ENCODE data around the gene SHISA9.

Gene SHISA9

DNA sequence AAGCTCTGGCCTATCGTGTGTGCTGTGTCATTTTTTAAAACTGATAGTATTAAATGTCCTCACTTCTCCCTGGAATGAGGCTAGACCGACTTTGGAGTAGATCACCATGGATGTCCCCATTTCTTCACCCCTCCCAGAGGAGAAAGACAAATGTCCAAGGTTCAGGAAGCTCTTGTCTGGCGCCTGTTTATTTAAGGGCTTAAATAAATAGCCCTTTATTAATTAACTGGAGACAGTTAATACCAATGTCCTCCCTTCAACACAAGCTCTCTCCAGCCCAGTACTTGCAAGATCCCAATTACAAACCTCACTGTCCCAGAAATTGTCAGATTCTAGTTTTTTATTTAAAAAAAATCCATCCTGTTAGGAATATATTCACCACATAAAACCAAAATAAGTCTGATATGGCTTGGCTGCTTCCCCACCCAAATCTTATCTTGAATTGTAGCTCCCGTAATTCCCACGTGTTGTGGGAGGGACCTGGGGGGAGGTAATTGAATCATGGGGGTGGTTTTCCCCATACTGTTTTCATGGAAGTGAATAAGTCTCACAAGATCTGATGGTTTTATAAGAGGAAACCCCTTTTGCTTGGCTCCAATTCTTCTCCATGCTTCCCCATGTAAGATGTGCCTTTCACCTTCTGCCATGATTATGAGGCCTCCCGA is 344.4 kb downstream of the SHISA9 start:
- H3K4me1 ChIP-seq: no peaks in the 10 kb centered on the region
- no peaks in the 10 kb centered on the region for H3K36me3 ChIP-seq
- no peaks in the 10 kb centered on the region; the same call in 1 of the 2 replicates for H3K9me3 ChIP-seq
- no peak for DNase-seq
- TF ChIP-seq, protein P1, sequence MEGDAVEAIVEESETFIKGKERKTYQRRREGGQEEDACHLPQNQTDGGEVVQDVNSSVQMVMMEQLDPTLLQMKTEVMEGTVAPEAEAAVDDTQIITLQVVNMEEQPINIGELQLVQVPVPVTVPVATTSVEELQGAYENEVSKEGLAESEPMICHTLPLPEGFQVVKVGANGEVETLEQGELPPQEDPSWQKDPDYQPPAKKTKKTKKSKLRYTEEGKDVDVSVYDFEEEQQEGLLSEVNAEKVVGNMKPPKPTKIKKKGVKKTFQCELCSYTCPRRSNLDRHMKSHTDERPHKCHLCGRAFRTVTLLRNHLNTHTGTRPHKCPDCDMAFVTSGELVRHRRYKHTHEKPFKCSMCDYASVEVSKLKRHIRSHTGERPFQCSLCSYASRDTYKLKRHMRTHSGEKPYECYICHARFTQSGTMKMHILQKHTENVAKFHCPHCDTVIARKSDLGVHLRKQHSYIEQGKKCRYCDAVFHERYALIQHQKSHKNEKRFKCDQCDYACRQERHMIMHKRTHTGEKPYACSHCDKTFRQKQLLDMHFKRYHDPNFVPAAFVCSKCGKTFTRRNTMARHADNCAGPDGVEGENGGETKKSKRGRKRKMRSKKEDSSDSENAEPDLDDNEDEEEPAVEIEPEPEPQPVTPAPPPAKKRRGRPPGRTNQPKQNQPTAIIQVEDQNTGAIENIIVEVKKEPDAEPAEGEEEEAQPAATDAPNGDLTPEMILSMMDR (IDR thresholded peaks at IDR 0.05; ENCODE audit: low read depth, low read length): no peak
- H3K27me3 ChIP-seq: no peaks in the 10 kb centered on the region
- no peak overlapping the region for H3K4me3 ChIP-seq (ENCODE audit: low read depth, low read length)

DNA sequence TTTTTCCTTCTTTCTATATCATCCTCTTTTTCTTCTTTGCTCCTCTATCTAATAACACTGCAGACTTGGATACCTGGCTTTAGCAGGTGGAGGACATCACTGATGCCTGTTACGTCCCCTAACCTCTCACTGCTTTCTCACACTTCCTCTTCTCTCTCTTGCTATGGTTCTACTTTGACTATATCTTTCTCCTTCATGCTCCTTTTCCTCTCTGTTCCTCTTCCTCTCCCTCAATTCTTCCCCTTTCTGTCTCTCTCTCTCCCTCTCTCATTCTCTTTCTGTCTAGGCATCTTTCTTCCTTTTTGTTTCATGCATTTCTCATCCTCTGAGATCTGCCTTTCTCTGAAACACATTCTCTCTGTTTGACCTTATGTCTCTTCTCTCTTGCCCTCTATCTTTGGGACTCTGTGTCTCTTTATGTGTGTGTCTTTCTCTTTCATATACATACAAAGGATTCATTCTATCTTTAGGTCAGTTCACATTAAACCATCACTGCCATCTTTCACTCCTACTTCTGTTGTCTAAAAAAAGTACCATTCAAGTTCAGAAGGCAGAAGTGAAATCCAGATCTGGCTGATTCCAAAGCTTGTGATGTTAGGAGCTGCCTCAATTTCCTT is 353.7 kb downstream of the SHISA9 start:
- no peak overlapping the region for H3K4me3 ChIP-seq (ENCODE audit: low read depth, low read length)

DNA sequence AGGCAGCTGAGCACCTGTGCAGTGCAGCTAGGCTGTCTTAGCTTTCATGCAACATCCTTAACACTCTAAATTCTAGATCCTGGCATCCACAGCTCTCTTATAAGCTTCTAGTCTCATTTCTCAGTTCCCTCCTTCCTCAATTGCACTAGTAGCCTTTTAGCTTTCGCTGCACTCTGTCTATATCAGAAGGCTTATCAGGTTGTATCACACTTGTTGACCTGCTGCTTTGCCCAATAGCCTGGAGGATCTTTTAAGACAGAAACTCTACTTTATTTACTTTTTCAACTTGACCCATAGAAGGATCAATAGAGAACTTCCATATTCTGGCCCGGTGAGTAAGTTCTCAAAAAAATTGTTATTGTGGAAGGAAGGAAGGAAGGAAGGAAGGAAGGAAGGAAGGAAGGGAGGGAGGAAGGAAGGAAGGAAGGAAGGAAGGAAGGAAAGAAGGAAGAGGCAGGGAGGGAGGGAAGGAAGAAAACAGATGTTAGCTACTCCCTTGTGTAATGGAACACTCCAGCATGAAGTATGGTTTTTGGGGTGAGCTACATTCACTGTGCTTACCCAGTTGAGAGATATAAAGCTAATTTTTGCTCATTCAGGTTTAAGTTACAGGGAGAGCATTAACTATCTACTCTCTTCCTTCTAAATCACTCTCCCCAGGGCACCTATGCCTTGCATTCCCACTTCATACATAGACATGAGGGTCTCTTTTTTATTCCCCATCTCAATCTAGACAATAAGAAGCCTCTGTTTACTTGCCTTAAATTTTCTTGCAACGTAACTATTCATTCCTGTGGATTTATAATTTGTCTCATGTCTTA is 361.1 kb downstream of the SHISA9 start:
- no peak overlapping the region for H3K4me3 ChIP-seq (ENCODE audit: low read depth, low read length)
- no peaks in the 10 kb centered on the region for H3K9me3 ChIP-seq

More for the DNA sequence above, 353.7 kb downstream of the SHISA9 start:
- TF ChIP-seq, protein P1 (IDR thresholded peaks at IDR 0.05; ENCODE audit: low read depth, low read length): no peak
- H3K4me1 ChIP-seq: no peaks in the 10 kb centered on the region
- H3K9me3 ChIP-seq: no peaks in the 10 kb centered on the region
- no peaks in the 10 kb centered on the region for H3K27me3 ChIP-seq
- H3K36me3 ChIP-seq: no peaks in the 10 kb centered on the region
- DNase-seq: no peak

DNA sequence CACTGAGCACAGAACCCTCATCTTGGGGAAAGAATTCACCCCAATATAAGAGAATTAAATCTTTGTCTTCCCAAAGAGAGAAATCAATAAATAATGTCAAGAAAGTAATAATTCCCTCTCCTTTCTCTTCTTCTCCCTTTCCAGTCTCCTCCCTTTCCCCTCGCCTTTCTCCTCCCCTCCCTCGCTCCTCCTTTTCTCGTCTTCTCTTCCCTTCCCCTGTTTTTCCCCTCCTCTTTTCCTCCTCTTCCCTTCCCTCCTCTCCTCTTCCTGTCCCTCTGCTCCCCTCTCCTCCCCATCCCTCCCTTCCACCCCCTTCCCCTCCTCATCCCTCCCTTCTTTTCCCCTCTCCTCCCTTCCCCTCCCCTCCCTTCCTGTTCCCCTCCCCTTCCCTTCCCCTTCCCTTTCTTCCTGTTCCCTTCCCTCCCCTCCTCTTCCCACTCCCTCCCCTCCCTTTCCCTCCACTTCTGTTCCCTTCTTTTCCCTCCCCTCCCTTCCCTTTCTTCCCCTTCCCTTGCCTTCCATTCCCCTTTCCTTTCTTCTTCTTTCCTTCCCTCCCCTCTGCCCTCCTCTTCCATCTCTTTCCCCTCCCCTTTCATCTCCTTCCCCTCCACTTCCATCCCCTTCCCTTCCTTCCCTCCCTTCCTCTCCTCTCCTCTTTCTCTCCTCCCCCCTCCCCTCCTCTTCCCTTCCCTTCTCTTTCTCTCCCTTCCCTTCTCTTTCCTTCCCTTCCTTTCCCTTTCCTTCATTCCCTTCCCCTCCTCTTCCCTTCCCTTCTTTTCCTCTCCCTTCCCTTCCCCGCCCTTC is 363.6 kb downstream of the SHISA9 start:
- Histone ChIP-seq H3K4me1 (no peaks in the 10 kb centered on the region), H3K27me3 (no peaks in the 10 kb centered on the region), H3K36me3 (no peaks in the 10 kb centered on the region), H3K9me3 (no peaks in the 10 kb centered on the region), H3K4me3 (ENCODE audit: low read depth, low read length) (no peak overlapping the region)
- TF ChIP-seq, protein P1 (IDR thresholded peaks at IDR 0.05; ENCODE audit: low read depth, low read length): no peak
- no peak for DNase-seq

More for the DNA sequence above, 361.1 kb downstream of the SHISA9 start:
- TF ChIP-seq, protein P1 (IDR thresholded peaks at IDR 0.05; ENCODE audit: low read depth, low read length): no peak
- DNase-seq: no peak
- no peaks in the 10 kb centered on the region for H3K4me1 ChIP-seq
- no peaks in the 10 kb centered on the region for H3K36me3 ChIP-seq
- no peaks in the 10 kb centered on the region for H3K27me3 ChIP-seq

DNA sequence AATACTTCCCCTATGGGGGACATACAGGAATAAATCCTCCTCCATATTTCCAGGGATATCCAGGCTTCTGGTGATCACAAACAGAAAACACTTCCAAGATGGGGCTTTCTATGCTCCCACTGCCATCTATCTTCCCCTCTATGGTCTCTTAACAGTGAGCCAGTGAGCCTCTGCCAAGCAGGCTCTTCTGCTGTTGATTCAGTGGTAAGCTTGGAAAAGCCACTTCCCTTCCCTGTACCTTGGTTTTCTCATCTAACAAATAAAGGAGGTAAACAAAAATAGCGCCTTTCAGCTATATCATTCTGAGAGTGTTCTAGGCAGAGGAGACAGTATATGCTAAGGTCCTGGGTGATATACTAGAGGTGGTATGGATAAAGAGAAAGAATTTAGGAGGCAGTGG is 368.0 kb downstream of the SHISA9 start:
- H3K36me3 ChIP-seq: no peaks in the 10 kb centered on the region
- no peak for DNase-seq
- H3K4me3 ChIP-seq (ENCODE audit: low read depth, low read length): no peak overlapping the region
- no peaks in the 10 kb centered on the region for H3K9me3 ChIP-seq
- TF ChIP-seq, protein P1 (IDR thresholded peaks at IDR 0.05; ENCODE audit: low read depth, low read length): no peak
- H3K4me1 ChIP-seq: no peaks in the 10 kb centered on the region
- no peaks in the 10 kb centered on the region for H3K27me3 ChIP-seq

All from BE2C (cell line).